HG02623 (cell line): ENCODE results near the gene BAG1.

Experiments used
- ATAC-seq: cut with Tn5 transposase; IDR thresholded peaks from one replicate; pipeline ENCODE4 v1.9.1; 2021; ENCODE audit warnings: moderate library complexity; ENCODE audit not compliant: unreplicated experiment

The BAG1 gene

DNA sequence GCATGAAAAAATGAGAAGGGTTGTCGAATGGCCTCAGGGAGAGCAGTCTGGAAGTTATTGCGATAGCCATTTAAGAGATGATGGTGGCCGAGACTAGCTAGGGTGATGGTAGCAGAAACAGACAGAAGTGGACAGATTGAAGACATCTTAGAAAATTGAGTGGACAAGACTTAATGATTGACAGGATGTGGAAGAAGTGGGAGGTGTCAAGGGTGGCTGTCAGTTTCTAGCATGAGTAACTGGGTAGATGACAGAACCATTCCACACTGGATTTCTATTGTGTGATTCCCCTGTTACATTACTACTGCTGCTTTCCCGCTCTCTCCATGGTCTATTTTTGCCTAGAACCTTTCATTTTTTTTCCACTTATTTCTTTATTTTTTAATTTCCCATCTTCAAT is 13.0 kb upstream of the BAG1 start:
- ATAC-seq, result no peak

DNA sequence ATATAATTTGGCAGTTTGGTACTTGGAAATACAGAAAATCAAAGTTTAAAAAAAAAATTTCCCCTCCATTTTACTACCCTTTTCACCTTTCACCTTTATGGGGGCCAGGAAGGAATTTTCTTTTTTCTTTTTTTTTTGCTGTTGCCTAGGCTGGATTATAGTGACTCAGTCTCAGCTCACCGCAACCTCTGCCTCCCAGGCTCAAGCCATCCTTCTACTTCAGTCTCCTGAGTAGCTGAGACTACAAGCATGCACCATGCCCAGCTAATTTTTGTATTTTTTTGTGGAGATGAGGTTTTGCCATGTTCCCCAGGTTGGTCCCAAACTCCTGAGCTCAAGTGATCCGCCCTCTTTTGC is 9.4 kb upstream of the BAG1 start:
- no peak for ATAC-seq

DNA sequence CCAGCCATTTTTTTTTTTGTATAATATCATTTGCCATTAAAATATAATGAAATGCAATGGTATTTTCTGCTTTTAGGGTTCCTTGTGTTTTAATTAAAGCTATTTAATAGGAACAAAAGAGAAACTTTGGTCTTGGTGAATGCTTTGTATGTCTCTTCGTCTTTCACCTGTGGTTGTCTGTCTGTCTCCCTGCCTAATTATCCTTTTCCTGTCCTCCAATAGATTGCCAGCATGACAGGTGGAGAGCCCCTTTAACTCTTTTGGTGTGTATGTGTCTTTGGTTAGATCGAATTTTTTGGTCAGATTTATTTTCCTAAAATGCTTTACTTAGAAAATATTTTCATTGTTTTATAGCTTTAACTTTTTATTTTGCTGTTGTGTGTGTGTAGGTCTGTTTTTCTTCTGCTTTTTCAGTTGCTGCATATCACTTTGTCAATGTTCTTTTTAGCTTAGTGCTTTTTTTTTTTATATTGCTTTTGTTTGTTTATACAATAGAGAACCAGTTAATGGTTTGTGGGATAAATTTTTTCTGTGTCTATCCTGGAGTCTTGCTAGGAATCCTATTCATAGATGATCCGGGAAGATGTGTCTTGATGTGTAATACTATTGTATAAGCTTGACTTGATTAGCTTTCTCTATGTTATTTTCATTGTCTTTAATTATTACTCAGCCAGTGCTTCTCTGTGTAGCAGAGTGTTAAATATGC is 8.9 kb upstream of the BAG1 start:
- ATAC-seq, result no peak

DNA sequence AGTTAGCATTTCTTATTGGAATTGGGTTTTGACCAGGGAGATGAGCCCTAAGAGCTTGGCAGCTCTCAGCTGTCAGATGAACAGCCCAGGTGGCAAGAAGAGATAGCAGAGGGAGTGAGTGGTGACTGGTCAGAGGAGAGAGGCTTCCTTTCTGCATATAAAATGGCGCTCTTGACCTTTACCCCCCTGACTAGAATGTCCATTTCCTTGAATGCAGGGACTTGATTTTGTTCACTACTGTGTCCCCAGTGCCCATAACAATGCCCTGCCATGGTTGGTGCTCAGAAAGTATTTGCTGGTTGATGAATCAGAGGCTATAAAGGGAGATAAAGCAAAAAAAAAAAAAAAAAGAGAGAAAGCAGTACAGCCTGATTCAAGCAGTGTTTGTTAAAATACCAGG is 7.6 kb upstream of the BAG1 start:
- no peak for ATAC-seq

DNA sequence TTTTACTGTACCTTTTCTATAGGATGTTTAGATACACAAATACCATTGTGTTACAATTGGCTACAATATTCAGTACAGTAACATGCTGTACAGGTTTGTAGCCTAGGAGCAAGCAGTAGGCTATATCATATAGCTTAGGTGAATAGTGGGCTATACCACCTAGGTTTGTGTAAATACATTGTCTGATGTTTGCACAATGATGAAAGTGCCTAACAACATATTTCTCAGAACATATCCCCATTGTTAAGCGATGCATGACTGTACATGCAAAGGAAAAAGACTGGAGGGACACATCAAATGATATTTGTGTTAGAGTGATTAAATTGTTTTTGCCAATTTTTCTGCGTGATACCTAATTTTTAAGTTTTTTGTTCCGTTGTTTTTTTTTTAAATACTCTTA is 5.6 kb upstream of the BAG1 start:
- no peak for ATAC-seq

DNA sequence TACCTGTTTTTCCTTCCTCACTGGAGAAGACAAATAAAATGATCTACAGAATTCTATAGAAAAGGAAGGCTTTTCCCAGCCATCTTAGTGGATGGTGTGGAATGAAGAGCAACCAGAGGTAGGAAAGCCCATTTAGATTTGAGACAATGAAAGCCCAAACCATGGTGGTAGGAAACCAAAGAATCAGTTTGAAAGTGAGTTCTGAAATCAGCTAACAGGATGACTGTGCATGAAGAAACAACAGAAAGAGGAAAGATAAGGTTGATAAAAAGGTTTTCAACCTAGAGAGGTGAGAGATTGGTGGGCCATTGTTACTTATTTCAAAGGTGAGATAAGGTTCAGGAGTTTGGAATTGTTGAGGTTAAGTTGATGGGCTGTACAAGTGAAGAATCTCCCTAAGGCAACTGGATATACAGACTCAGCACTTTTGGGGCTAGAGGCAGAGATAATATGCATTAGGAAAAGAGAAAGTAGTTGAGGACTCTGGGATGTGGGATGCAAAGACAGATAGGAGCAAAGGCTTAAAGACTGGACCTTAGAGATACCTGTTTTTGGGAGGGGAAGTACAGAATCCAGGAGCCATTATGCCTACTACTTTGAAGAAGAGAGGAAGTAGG is 2.8 kb upstream of the BAG1 start:
- no peak for ATAC-seq

DNA sequence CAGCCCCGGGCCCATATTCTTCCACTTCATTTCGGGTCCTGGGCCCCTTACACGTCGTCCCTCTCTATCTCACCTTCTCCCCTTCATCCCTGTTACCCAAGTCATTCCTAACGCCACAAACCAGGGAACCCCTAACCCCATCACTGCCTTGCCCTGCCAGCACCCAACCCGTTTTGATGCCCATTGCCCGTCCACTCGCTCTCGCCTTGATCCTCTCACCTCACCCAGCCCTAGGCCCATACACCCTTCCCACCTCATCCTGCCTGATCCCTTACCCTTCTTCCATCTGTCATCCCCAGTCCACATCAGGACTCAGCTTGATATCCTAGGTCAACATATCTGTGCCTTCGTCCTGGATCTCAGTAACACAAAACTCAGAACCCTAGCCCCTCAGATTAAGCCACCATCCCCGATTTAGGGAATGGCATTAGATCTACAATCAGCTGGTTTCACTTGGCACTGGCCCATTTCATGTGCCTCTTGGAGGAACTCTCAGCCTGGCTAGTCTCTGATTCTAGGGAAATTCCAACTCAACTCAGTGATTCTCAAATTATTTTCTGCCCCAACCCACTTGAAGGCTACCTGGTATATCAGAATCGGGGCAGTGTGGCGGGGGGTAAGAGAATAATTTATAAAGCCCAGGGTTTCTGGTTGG is 830 bp upstream of the BAG1 start:
- no peak for ATAC-seq

DNA sequence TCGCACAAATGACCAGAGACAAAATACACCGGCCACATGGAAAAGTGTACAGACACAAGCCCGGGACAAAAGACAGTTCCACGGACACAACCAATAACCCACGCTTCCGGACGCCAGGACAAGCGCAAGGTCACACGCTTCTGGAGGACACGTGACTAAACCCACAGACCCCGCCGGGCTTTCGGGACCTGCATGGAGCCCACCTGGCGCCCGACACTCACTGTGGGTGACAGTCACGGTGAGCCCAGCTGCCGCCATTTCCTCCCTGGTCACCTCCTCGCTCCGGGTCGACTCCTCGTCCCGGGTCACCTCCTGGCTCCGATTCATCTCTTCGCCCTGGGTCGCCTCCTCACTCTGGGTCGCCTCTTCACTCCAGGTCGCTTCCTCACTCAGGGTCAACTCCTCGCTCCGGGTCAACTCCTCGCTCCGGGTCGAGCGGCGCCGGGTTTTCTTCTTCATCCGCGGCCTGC is 470 bp downstream of the BAG1 start:
- peak; percentile 26 for ATAC-seq

DNA sequence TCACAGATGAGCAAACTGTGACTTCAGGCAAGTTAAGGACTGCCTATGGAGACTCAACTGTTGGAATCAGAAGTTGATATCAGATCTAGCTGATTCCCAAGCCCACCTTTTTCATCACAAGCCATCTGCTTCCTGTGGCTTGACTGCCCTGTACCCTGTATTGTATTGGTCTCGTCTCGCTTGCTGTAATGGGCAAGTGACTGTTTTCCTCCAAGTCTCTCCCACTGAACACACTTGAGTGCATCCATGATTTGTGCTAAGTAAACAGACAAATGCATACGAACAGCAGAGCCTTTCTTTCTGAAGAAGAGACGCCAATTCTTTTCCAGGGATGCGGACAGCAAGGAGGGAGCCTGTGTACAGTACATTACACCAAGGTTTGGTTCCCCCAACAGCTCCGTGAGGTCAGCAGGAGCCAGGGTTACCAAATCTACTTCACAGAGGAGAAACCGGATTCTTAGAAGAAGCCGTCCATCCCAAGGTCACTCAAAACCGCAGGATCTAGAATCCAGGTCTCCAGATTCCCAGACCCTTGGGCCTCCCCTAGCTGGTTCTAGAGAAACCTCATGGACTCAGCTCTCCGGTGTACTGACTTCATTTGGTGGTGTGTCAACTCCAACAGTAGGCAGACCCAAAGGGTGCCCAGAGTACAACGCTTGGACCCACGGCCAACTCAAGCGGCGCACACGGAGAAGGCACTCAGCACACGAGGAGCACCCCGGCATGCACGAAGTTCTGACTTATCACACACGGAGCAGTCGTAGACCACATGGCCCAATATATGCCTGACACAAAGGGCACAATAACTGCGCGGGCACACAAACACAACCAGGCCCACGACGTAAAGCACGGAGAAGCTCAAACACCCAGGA is 1.1 kb downstream of the BAG1 start:
- no peak for ATAC-seq

DNA sequence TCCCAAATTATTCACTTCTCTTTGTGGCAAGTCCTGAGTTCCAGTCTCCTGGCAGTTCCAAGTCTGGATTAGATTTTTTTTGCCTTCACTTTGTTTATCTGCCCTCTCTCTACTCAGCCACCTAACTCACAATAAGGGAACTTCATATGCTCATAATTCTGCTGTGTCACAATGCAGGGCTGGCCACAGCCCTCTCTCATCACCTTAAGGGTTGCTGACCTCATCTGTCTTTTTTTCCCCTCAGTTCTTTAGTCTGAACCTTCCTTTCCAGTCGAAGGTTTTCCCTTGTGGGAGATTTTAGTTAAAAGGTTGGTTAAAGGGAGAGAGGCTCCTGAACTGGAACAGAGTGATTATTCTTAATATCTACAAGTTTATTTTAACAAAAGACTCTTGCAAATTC is 4.1 kb downstream of the BAG1 start:
- ATAC-seq, result no peak

DNA sequence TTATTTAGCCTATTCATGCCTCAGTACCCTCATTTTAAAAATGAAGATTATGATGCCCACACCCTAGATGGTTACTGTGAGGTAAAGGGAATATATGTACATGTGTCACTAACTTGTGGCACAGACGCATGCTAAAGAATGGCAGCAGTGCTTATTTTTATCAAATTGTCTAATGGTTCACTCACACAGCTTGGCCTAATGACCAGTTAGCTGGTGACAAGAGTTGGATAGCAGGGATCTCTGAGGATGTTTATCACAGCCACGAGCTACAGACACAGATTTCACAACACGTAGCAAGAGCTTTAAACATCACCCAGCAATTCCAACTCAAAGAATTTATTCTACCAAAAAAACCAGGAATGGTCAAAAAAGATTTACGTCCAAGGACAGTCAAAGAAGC is 7.2 kb downstream of the BAG1 start:
- ATAC-seq, result no peak

DNA sequence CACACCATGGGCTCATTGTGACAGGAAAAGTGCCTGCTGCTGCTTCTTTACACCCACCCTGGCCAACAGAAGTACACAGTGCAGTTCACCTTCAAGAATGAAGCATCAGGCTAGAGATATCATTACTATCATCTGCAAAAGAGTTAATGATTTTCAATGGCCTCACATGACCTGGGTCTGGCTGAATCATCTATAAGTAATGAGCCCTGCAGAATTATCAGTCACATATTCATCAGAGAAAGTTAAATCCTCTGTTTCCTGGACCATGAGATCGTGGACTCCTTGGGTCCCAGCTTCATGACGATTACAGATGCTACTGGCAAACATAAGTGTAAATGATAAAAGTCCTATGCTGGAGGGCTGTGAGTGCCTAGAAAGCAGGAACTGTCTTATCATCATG is 8.3 kb downstream of the BAG1 start:
- ATAC-seq, result no peak

DNA sequence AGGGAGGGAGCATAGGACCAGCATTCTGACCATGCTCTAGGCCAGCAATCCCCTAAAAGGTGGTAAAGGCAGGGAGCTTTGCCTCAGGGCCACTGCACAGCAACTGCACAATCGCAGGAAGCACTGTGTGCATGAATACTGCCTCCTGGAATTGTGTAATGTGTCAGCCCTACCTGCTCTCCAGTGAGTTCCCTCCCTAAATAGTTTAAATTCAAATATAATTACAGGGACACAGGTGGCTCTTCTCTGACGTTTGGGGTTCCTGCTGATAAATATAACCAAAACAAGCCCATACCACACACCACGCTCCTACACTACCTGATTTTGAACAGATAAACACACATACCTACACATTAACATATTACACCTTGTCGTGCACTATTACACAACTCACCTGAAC is 9.0 kb downstream of the BAG1 start:
- no peak for ATAC-seq

DNA sequence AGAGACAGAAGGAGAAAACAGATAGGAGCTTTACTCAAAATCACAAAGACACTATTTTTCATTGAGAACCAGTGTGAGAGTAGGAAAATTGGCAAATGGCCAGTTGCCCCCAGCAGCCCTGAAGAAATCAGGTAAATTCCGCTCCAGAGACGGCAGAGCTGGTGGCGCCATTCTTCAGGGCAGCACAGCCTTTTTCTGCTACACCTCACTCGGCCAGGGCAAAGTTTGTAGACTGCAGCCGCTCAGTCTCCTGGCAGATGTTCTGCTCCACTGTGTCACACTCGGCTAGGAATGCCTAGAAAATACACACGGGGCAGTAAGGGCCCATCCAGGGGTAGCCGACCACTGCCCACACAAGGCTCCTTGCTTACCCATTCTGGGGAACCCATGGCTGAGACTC is 9.5 kb downstream of the BAG1 start:
- ATAC-seq, result no peak

DNA sequence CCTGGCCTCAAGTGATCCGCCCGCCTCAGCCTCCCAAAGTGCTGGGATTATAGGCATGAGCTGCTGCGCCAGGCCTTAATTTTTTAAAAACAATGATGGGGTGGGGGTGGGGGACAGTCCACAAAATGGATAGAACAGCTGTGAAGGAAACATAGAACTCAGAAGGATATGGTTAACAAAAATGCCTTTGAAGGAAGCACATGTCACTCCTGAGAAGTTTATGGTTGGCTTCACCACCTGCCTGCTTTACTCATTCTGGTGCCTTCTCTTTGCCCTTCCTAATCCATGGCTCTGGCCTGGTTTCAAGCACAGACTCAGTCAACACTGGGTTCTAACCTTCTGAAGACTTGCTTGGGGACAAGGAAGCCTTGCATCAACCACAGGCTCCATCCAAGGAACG is 10.3 kb downstream of the BAG1 start:
- no peak for ATAC-seq

DNA sequence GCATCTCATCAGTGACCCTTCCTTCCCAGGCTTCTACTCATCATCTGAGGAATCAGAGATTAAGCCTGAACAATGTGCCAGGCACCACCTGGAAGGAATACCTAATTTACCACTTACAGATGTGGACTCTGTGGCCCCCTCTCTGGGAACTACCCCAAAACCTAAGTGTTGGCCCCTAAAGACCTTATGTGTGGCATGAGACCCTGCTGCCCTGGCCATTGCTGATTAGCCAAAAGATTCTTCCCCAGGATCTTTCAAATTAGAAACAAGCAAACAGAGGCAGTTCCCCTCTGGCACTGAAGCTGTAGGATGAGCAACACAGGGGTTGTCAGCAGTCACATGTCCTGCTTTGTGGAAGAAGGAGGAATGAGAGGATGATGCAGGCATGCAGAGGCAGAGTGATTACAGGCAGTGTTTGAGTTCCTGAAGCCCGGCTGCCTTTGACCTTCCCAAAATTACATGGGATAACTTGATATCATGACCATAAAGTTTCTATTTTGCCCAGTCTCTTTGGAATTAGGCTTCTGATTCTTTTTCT is 14.0 kb downstream of the BAG1 start:
- no peak for ATAC-seq

DNA sequence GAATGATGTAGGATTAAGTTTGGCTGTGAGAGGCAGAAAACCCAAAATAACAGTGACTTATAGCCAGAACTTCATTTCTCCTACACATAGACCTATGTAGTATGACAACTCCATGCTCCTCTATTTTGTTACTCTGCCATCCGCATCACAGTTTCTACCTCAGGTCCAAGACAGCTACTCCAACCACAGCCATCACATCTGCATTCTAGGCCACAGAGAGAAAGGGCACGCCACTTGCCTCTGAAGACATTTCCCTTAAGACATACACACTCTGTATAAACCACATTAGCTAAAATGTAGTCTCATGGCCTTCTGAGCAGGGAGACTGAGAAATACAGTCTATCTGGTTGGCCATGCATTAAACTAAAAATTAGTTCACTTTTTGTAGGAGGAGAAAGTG is 14.5 kb downstream of the BAG1 start:
- ATAC-seq, result no peak

DNA sequence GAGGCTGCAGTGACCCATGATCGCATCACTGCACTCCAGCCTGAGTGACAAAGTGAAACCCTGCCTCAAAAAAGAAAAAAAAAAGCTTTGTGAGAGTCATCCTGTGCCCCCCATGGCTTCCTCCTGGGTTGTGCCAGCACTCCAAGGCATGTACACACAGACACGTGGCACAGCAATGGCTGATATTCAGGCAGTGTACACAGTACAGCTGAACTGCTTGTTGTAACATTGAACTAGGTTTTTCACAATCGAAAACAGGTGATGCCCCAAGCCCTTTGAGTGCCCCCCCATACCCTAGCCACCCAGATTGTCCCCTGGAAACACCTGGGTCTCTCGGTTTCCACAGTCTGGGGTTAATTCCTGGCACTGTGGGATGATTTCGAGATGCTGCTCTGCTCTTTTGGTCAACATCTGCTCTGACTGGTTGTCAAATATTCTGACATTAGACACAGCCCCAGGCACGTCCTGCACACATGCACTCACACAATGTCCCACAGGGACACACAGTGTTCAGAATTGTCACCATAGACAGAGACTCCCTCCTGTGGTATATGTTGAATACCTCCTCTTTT is 15.3 kb downstream of the BAG1 start:
- ATAC-seq, result peak; percentile 56

DNA sequence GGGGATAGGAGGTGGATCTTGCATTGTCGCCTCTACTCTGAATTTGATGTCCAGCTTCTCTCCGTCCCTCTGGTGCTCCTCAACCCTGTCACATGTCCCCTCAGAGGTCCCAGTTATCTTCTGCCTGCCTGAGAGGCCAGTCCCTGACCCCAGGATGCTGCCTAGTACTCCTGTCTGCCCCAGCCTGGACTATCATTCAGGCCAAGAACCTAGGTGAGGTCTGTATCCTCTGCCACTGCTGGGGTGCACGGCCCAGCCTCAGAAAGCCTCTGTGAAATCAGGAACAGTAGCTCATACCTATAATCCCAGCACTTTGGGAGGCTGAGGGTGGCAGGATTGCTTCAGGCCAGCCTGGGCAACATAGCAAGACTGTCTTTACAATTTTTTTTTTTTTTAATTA is 15.9 kb downstream of the BAG1 start:
- ATAC-seq, result no peak

DNA sequence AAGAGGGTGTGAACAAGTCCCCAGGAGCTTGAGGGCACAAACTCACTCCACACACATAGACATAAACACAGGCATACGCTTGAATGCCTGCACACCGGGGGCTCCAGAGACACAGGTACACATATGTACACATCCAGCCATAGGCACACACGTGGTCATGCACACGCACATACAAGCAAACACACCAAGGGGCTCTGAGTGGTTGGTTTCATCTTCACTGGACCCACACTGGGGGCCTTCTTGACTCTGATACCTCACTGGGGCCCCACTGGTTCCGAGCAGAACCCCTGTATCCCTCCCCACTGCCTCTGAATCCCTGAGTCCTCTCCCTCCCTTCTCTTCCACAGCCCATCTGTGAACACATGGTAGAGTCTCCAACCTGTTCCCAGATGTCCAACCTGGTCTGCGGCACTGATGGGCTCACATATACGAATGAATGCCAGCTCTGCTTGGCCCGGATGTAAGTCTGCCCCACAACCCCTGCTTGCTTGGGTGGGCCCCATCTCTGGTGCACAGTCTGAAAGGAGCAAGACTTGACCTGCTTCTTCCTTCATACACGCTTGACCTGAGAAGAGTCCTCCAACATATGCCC is 18.1 kb downstream of the BAG1 start:
- ATAC-seq, result no peak

DNA sequence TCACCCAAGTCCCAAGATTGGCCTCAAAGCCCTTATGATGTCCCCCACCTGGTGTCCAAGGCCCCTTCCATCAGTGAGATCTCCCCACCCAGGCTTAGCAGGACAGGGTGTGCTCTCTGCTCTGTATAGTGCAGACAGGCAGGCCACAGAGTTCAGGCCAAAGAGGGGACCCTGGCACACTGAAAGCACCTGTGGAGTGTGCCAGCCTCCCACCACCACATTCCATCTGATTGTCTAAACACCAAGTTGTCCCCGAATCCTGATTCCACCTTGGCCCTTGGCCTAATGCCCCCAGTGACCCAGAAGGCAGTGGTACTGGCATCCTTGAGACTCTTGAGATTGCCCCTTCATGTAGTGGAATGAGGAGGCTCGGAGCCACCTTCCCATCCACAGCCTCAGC is 19.2 kb downstream of the BAG1 start:
- ATAC-seq, result no peak
